Glomerular visceral epithelial cell (primary cell): ENCODE measurements around the gene TPSD1.
"Not testable (repeated sequence)": the region's sequence is repeated elsewhere in the genome, so short reads cannot be mapped to it uniquely, and the experiment has no call there.

ENCODE experiments used
- DNase-seq: peaks from one replicate; pipeline ENCODE4 v3.0.0-alpha.2; 2016; ENCODE audit errors: extremely low spot score

The TPSD1 gene

DNA sequence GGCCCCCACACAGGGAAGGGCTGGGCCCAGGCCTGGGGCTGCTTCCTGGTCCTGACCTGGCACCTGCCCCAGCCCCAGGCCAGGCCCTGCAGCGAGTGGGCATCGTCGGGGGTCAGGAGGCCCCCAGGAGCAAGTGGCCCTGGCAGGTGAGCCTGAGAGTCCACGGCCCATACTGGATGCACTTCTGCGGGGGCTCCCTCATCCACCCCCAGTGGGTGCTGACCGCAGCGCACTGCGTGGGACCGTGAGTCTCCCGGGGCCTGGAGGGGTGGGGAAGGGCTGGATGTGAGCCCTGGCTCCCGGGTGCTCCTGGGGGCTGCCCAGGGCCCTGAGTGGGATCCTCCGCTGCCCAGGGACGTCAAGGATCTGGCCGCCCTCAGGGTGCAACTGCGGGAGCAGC, 14.8 kb upstream of the TPSD1 start:
- DNase-seq = not testable (repeated sequence)

DNA sequence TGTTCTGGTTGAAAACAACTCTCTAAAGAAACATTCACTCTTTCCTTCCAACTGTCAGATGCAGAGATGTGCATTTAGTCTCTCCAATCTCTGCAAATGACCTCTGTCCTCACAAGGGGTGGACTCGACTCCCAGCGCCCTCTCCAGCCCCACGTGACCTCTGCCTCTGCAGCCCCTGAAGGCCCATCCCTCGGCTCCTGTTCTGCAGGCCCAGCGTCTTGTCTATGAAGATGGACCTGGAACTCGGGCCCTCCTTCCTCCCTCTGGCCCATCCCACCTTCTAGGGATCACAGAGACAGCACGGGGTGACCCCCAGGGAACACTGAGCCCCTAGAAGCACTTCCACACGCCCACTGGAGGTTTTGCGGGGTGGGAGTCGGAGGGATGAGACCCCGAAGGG, 12.5 kb upstream of the TPSD1 start:
- not testable (repeated sequence) for DNase-seq

DNA sequence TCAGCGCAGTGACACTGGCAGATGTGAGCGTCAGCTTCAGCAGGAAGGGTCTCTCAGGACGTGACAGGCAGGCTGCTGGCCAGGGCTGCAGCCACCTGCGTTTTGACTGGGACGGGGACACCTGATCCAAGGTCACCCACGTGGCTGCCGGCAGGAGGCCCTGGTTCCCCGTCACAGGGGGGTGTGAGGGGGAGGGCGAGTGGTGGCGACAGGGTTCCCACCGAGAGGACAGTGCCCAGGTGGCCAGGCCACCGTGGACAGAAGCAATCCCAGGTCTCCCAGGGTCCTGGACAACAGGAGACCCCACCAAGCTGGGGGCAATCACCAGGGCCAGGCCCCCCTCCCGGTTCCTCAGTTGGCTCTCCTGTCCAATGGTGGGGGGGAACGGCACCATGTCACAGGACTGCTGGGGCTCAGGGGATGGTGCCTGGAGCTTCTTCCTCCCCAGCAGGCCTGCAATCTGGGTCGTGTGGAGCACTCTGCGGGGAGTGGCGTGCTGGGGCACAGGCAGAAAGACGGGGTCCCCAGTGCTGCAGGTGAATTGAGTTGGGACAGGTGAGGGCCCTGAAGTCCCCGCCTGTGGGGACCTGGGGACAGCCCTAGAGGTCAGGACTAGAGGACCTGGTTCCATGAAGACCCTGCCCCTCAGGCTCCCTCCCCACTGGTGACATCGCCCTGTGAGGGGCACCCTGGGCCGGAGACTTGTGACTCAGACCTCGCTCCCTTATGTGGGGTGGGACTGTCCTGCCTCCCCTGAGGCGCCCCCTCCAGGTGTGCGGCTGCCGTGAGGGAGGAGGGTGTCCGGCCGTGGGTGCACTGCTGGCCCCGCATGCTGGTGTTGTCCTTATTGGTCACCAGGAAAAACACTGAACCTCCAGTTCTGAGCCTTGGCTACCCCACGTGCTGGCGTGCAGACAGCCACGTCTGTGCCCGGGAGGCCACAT, 11.7 kb upstream of the TPSD1 start:
- DNase-seq = not testable (repeated sequence)

DNA sequence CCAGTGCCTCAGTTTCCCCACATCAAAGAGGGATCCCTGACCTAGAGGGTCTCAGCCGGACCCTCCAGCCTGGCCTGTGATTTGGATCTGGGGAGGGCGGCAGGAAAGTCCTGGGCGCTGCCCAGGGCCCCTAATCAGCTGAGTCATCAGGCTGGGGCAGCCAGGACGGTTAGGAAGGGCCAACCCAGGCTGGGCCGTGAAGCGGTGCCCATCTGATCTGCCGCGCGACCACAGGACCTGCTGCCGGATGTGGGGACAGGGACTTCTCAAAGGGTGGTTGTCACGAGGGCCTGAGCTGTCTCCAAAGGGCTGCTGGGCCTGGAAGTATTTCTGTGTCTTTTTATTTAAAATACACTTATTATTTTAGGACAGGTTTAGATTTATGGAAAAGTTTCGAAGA, 11.0 kb upstream of the TPSD1 start:
- DNase-seq = no peak

DNA sequence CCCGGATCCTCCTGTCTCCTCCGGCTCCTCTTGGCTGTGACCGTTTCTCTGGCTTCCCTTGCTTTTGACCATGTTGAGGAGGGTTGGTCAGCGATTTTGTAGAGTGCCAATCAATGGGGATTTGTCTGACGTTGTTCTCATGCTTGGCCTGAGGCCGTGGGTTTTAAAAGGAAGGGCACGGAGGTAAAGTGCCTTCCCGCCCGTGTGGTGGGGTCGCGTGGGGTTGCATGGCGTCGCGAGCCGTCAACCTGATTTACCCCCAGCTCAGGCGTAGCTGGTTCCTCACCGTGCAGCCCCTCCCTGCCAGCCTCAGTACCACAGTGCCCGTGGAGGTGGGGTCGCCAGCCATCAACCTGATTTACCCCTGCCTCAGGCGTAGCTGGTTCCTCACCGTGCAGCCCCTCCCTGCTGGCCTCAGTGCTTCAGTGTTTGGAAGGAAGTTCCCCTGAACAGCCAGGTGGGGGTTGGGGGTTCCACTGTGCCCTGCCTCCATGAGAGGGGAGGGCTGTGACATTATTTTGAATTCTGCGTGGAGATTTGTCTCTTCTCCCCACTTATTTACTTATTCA, 10.3 kb upstream of the TPSD1 start:
- no peak for DNase-seq

DNA sequence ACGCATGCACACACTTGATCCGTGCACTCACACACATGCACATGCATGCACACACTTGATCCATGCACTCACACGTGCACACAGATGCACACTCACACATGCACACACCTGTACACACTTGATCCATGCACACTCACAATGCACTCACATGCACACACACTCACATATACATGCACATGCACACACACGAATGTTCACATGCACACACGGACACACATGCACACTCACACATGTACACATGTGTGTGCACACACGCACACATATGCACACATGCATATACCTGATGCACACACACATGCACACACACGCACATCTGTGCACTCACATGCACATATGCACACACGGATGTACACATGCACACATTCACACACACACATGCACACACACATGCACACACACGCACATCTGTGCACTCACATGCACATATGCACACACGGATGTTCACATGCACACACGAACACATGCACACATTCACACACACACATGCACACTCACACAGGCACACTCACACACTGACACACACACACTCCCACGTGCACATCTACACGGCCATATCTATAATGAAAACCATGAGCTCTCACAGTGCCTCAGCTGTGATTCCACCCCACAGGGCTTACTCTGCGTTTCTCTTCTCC, 7.8 kb upstream of the TPSD1 start:
- not testable (repeated sequence) for DNase-seq

DNA sequence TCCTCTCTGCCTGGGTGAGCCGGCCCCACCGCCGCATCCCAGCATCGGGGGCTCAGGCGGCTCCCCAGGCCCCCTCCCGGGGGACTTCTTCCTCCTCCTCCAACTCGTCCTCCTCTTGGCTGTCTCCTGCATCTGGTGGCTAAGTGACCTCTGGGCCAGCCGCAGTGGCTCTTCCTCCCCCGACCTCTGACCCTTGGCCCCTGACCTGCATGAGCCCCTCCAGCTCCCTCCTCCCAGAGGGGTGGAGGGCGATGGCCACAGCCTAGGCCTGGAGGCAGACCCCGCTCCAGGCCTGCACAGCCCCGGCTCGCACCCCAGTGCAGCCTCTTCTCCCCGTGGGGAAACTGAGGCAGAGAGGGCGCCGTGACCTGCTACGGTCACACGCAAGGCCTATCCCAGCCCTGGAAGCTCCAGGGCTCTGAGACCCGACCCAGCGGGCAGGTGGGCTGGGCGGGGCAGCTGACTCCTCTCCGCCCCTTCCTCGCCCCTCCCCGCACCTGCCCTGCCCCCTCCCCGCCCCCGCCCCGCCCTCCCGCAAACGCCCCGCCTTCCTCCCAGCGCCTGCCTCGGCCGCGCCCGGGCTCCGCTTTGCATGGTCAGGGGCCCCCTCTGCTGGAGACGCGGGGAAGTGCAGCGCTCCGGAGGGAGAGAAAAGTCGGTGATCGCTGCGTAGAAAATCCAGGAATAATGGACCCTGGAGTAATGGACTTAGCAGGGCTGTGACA, 6.7 kb upstream of the TPSD1 start:
- not testable (repeated sequence) for DNase-seq

DNA sequence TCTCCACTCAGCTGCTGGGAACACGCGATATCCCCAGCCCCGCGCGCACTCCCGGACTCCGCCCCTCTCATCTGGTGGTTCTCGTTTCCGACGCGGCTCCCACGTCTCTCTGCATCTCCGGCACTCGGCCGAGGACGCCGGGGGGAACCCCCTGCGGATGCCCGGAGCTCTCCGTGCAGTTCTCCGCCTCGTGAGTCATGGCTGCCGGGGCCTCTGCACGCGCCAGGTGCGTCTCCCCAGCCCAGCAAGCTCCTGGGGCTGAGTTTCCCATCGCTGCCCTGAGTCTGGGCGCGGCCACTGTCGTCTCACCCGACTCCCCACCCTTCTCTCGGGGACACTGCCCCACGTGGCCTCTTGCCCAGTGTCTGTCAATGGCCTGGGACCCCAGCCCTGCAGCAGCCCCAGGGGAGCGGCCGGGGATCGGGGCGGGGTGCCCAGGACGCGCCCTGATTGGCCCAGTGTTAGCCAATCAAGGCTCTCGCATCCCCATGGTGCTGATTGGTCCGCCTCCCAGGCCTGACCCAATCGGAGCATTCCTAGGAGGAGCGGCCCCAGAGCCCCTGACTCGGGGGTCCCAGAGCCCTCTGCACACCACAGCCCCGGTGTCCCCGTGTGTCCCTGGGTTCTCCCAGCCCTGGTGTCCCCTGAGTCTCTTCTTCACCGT, 2.0 kb upstream of the TPSD1 start:
- DNase-seq = not testable (repeated sequence)

DNA sequence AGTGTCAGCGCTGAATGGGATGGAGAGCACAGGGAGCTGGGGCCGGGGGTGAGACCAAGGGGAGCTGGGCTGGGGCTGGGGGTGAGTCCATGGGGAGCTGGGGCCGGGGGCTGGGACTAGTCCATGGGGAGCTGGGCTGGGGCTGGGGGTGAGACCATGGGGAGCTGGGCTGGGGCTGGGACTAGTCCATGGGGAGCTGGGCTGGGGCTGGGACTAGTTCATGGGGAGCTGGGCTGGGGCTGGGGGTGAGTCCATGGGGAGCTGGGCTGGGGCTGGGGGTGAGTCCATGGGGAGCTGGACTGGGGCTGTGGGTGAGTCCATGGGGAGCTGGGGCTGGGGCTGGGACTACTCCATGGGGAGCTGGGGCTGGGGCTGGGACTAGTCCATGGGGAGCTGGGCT, 1.0 kb upstream of the TPSD1 start:
- not testable (repeated sequence) for DNase-seq

DNA sequence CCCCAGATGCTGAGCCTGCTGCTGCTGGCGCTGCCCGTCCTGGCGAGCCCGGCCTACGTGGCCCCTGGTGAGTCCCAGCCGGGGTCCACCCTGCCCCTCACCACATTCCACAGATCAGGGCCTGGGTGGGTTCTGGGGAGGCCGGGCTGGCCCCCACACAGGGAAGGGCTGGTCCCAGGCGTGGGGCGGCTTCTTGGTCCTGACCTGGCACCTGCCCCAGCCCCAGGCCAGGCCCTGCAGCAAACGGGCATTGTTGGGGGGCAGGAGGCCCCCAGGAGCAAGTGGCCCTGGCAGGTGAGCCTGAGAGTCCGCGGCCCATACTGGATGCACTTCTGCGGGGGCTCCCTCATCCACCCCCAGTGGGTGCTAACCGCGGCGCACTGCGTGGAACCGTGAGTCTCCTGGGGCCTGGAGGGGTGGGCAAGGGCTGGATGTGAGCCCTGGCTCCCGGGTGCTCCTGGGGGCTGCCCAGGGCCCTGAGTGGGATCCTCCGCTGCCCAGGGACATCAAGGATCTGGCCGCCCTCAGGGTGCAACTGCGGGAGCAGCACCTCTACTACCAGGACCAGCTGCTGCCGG, 516 bp downstream of the TPSD1 start:
- DNase-seq = not testable (repeated sequence)

DNA sequence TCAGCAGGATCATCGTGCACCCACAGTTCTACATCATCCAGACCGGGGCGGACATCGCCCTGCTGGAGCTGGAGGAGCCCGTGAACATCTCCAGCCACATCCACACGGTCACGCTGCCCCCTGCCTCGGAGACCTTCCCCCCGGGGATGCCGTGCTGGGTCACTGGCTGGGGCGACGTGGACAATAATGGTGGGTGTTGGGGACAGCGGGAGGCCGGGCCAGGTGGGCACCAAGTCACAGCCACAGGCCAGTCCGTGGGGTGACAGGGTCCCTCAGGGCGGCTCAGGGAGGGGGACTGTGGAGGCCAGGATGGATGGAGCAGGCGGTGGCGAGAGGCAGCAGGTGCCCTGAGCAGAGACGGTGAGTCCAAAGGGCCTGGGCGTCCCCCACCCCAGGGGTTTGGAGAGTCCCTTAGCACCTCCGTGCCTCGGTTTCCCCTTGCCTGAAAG, 1.0 kb downstream of the TPSD1 start:
- no peak for DNase-seq

DNA sequence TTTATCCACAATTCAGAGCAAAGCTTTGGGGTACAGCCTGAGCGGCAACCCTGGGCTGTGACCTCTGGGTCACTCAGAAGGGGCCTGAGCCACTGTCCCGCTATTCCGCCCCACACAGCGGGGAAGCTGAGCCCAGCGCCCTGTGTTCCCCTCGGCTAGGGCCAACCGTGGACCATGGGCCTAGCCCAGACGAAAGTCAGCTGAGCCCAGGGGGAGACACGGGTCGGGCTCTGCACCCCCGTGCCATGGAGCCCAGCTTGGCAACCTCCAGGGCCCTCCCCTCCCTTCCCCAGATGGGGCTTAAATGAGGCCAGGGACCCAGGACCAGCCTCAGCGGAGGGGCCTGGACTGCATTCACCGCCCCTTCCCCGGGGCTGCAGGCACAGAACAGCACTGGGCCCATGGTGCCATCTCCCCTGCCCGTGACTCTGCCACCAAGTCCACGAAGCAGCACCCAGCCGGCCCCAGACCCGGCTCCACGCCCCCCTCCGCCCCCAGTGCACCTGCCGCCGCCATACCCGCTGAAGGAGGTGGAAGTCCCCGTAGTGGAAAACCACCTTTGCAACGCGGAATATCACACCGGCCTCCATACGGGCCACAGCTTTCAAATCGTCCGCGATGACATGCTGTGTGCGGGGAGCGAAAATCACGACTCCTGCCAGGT, 1.8 kb downstream of the TPSD1 start:
- DNase-seq = no peak

DNA sequence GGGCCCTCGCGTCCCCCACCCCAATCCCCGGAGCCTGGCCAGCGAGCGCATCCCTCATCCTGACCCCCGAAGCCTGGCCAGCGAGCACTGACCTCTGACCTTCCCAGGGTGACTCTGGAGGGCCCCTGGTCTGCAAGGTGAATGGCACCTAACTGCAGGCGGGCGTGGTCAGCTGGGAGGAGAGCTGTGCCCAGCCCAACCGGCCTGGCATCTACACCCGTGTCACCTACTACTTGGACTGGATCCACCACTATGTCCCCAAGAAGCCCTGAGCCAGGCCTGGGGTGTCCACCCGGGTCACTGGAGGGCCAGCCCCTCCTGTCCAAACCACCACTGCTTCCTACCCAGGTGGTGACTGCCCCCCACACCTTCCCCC, 2.3 kb downstream of the TPSD1 start:
- DNase-seq = no peak

DNA sequence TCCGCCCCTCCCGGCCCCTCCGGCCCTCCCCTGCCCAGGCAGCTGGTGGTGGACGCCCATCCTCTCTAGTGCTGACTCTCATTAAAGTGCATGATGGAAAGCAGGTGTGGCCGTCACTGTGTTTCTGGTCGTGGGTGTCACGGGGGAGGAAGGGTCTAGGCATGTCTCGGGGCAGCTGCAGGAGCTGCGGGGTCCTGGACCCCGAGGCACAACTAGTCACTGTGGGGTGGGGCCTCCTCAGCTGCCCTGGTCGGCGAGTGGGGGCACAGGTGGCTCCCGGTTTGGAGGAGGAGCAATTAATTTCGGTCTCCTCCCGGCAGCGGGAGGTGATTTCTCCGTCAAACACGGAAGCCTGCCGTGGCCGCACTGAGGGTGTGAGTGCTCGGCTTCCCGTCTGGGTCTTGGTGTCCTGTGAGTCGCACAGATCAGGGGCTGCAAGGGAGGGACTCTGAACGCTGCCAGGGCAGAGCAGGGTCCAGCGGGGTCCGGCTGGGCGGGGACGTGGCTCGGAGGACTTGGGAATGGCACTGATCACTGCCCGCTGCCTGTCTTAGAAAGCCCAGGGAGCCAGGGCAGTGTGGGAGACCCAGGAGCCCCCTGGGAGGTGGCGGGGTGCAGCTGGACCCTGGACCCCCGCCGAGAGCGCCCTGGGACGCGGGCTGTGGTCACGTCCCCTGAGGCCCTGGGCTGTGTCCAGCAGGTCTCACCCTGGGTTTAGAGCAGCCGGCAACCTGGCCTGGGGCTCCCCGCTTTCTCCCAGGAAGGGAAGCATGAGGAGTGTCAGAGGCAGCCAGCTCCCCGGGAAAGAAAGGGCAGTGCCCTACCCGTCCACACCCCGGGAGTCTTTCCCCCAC, 3.3 kb downstream of the TPSD1 start:
- no peak for DNase-seq

DNA sequence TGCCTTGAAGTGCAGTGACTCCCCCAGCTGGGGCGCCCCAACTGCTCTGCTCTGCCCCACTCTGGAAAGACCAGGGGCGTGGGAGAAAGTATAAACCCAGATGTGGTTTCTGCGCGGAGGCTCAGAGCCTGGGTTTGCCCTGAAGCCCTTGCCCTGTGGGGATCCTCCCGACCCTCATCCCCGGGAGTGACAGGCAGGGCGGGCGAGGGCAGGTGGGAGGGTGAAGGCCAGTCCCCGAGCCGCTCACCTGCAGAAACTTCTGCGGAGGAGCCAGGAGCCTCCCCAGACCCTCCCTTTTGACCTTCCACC, 3.8 kb downstream of the TPSD1 start:
- no peak for DNase-seq

DNA sequence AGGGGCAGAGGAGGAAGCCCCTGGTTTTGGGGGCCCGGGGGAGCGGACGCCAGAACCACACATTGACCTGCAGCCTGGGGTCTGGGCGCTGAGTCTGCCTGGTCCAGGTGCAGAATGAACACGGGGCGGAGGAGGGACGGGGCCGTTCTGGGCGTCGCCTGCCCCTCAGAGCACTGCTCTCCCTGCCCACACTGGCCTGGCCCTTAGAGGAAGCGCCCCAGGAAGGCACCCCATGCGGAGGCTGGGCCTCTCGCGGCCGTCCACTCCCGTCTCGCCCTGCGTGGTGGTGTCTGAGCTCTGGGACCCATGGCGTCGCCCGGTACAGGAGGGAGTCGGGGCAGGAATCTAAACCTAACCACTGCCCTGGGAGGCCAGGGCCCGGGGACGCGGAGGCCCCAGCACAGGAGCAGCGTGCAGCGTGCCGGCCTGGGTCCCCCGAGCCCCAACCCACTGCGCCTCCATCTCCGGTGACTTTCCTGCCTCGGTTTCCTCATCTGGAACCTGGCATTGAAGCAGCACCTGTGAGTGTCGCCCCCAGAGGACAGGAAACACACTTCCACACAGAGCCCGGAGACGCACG, 4.3 kb downstream of the TPSD1 start:
- no peak for DNase-seq

DNA sequence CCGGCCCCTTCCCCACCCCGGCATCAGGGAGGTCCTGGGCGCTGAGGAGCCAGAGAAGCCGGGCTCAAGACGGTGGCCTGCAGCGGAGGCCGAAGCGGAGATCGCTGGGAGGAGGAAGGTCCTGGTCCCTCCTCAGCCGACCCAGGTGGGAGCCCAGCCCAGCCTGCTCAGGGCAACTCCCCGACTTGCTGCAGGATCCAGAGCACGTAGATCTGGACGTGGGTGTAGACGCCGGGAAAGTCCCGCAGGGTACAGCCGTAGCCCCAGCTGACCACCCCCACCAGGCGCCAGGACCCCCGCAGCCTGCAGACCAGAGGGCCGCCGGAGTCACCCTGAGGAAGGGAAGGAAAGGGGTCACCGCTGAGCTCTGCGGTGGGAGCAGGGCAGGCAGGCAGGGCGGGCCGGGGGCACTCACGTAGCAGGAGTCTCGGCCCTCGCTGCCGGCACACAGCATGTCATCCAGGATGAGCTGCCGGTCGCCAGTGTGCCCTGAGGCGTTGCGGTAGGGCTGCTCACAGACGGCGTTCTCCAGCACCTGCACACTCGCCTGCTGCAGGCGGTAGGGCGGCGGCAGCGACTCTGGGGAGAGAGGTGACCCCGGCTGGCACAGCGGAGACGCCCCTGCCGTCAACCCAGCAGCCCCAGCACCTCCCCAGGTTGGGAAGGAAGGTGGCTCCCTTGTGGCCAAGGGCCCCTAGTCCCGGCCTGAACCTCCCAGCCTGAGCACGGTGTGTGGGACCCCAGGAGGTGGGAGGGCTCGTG, 5.4 kb downstream of the TPSD1 start:
- peak; percentile 9 for DNase-seq

DNA sequence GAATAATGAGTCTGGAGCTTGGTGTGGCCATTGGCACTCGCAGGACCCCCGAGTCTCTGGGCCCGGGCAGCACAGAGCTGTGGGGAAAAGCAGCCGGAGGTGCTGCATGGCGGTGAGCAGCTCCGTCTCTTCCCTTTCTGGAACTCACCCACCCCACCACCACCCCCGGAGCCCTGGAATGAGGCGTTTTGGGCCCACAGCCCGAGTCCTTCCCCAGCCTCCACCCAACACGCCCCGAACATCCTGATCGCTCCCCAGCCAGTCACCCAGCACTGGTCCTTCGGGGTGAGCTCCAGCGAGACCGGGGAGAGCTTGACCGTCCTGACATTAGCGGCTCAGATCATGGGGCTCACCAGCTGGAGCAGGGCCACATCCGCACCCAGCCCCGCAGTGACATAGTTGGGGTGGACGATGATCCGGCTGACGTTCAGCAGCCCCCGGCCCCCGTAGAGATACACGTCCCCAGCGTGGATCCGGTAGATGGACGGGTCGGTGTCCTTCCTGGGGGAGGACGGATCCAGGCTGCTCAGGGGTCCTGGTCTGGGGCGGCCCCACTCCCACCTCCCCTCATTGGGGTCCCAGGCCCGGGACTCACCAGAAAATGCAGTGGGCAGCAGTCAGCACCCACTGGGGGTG, 6.5 kb downstream of the TPSD1 start:
- DNase-seq = no peak
